ENCODE measurements around the gene SLAMF6.
"Not testable (repeated sequence)": the region's sequence is repeated elsewhere in the genome, so short reads cannot be mapped to it uniquely, and the experiment has no call there.

Gene SLAMF6

GRCh38 chr1:160522622-160523345 lies at the start of gene SLAMF6:
Gene SLAMF6 (minus strand): TSS chr1:160523255. CDS start chr1:160523192, 63 bp downstream.
- Histone ChIP-seq H3K27me3 (ENCODE audit: control insufficient read depth, insufficient read depth, low read length) (no peaks in the 10 kb centered on the region), H3K27ac (ENCODE audit: low read depth, low read length) (no peak within 1 kb of the TSS), H3K36me3 (ENCODE audit: control insufficient read depth, insufficient read depth, low read length) (no peaks in the 10 kb centered on the region), H3K9me3 (ENCODE audit: control insufficient read depth, insufficient read depth, low read depth, low read length) (no peaks in the 10 kb centered on the region; the same call in 1 of the 2 replicates), H3K4me3 (ENCODE audit: low read depth, low read length) (no peak within 1 kb of the TSS), H3K9ac (ENCODE audit: low read length) (no peak within 1 kb of the TSS), H3K4me1 (ENCODE audit: control insufficient read depth, insufficient read depth, low read length) (peaks cover 18% of the 10 kb centered on the region)

GRCh38 chr1:160570840-160571239 lies 47.8 kb upstream of the SLAMF6 start:
- H3K9ac ChIP-seq (ENCODE audit: low read length), result no peak overlapping the region
- no peaks in the 10 kb centered on the region for H3K27me3 ChIP-seq (ENCODE audit: control insufficient read depth, insufficient read depth, low read length)
- H3K4me1 ChIP-seq (ENCODE audit: control insufficient read depth, insufficient read depth, low read length), result no peaks in the 10 kb centered on the region
- H3K27ac ChIP-seq (ENCODE audit: low read depth, low read length), result no peak overlapping the region
- no peaks in the 10 kb centered on the region for H3K9me3 ChIP-seq (ENCODE audit: control insufficient read depth, insufficient read depth, low read depth, low read length)
- no peaks in the 10 kb centered on the region for H3K36me3 ChIP-seq (ENCODE audit: control insufficient read depth, insufficient read depth, low read length)
- no peak overlapping the region for H3K4me3 ChIP-seq (ENCODE audit: low read depth, low read length)

- Histone ChIP-seq H3K36me3 (ENCODE audit: control insufficient read depth, insufficient read depth, low read length) (no peaks in the 10 kb centered on the region), H3K9ac (ENCODE audit: low read length) (no peak overlapping the region), H3K27ac (ENCODE audit: low read depth, low read length) (no peak overlapping the region), H3K4me1 (ENCODE audit: control insufficient read depth, insufficient read depth, low read length) (no peaks in the 10 kb centered on the region), H3K4me3 (ENCODE audit: low read depth, low read length) (no peak overlapping the region), H3K27me3 (ENCODE audit: control insufficient read depth, insufficient read depth, low read length) (no peaks in the 10 kb centered on the region), H3K9me3 (ENCODE audit: control insufficient read depth, insufficient read depth, low read depth, low read length) (no peaks in the 10 kb centered on the region)
Observed at GRCh38 chr1:160569806-160570205, 46.8 kb upstream of the SLAMF6 start.

- H3K36me3 ChIP-seq (ENCODE audit: control insufficient read depth, insufficient read depth, low read length), result no peaks in the 10 kb centered on the region
- H3K4me1 ChIP-seq (ENCODE audit: control insufficient read depth, insufficient read depth, low read length), result no peaks in the 10 kb centered on the region
- H3K9me3 ChIP-seq (ENCODE audit: control insufficient read depth, insufficient read depth, low read depth, low read length), result peaks cover 4% of the 10 kb centered on the region; the same call in 1 of the 2 replicates
- no peak overlapping the region for H3K4me3 ChIP-seq (ENCODE audit: low read depth, low read length)
- no peaks in the 10 kb centered on the region for H3K27me3 ChIP-seq (ENCODE audit: control insufficient read depth, insufficient read depth, low read length)
- no peak overlapping the region for H3K27ac ChIP-seq (ENCODE audit: low read depth, low read length)
- H3K9ac ChIP-seq (ENCODE audit: low read length), result no peak overlapping the region
Observed at GRCh38 chr1:160567858-160568682, 45.0 kb upstream of the SLAMF6 start.

- H3K4me3 ChIP-seq (ENCODE audit: low read depth, low read length), result no peak overlapping the region
Observed at GRCh38 chr1:160567341-160567740, 44.3 kb upstream of the SLAMF6 start.

GRCh38 chr1:160565564-160565963 lies 42.5 kb upstream of the SLAMF6 start:
- Histone ChIP-seq H3K27me3 (ENCODE audit: control insufficient read depth, insufficient read depth, low read length) (no peaks in the 10 kb centered on the region), H3K4me1 (ENCODE audit: control insufficient read depth, insufficient read depth, low read length) (no peaks in the 10 kb centered on the region), H3K36me3 (ENCODE audit: control insufficient read depth, insufficient read depth, low read length) (no peaks in the 10 kb centered on the region), H3K9me3 (ENCODE audit: control insufficient read depth, insufficient read depth, low read depth, low read length) (peaks cover 8% of the 10 kb centered on the region), H3K4me3 (ENCODE audit: low read depth, low read length) (no peak overlapping the region), H3K27ac (ENCODE audit: low read depth, low read length) (no peak overlapping the region), H3K9ac (ENCODE audit: low read length) (no peak overlapping the region)

More at GRCh38 chr1:160567341-160567740, 44.3 kb upstream of the SLAMF6 start:
- H3K27me3 ChIP-seq (ENCODE audit: control insufficient read depth, insufficient read depth, low read length), result no peaks in the 10 kb centered on the region
- no peaks in the 10 kb centered on the region for H3K4me1 ChIP-seq (ENCODE audit: control insufficient read depth, insufficient read depth, low read length)
- H3K9ac ChIP-seq (ENCODE audit: low read length), result no peak overlapping the region
- peaks cover 8% of the 10 kb centered on the region for H3K9me3 ChIP-seq (ENCODE audit: control insufficient read depth, insufficient read depth, low read depth, low read length)
- no peaks in the 10 kb centered on the region for H3K36me3 ChIP-seq (ENCODE audit: control insufficient read depth, insufficient read depth, low read length)
- H3K27ac ChIP-seq (ENCODE audit: low read depth, low read length), result no peak overlapping the region

- not testable (repeated sequence) for H3K27me3 ChIP-seq (ENCODE audit: control insufficient read depth, insufficient read depth, low read length); H3K36me3 ChIP-seq (ENCODE audit: control insufficient read depth, insufficient read depth, low read length); H3K9ac ChIP-seq (ENCODE audit: low read length); H3K4me1 ChIP-seq (ENCODE audit: control insufficient read depth, insufficient read depth, low read length); H3K4me3 ChIP-seq (ENCODE audit: low read depth, low read length); H3K27ac ChIP-seq (ENCODE audit: low read depth, low read length)
- peaks cover 10% of the 10 kb centered on the region for H3K9me3 ChIP-seq (ENCODE audit: control insufficient read depth, insufficient read depth, low read depth, low read length)
Observed at GRCh38 chr1:160563230-160563629, 40.2 kb upstream of the SLAMF6 start.

GRCh38 chr1:160562745-160563144 lies 39.7 kb upstream of the SLAMF6 start:
- not testable (repeated sequence) for H3K9ac ChIP-seq (ENCODE audit: low read length); H3K4me1 ChIP-seq (ENCODE audit: control insufficient read depth, insufficient read depth, low read length); H3K27ac ChIP-seq (ENCODE audit: low read depth, low read length); H3K36me3 ChIP-seq (ENCODE audit: control insufficient read depth, insufficient read depth, low read length); H3K4me3 ChIP-seq (ENCODE audit: low read depth, low read length); H3K27me3 ChIP-seq (ENCODE audit: control insufficient read depth, insufficient read depth, low read length)
- peaks cover 10% of the 10 kb centered on the region for H3K9me3 ChIP-seq (ENCODE audit: control insufficient read depth, insufficient read depth, low read depth, low read length)

- Histone ChIP-seq H3K27me3 (ENCODE audit: control insufficient read depth, insufficient read depth, low read length) (no peaks in the 10 kb centered on the region), H3K36me3 (ENCODE audit: control insufficient read depth, insufficient read depth, low read length) (no peaks in the 10 kb centered on the region), H3K4me3 (ENCODE audit: low read depth, low read length) (no peak overlapping the region), H3K9ac (ENCODE audit: low read length) (no peak overlapping the region), H3K9me3 (ENCODE audit: control insufficient read depth, insufficient read depth, low read depth, low read length) (peaks cover 10% of the 10 kb centered on the region), H3K27ac (ENCODE audit: low read depth, low read length) (no peak overlapping the region), H3K4me1 (ENCODE audit: control insufficient read depth, insufficient read depth, low read length) (no peaks in the 10 kb centered on the region)
Observed at GRCh38 chr1:160560806-160561205, 37.8 kb upstream of the SLAMF6 start.

- no peak overlapping the region for H3K4me3 ChIP-seq (ENCODE audit: low read depth, low read length)
- peaks cover 10% of the 10 kb centered on the region for H3K9me3 ChIP-seq (ENCODE audit: control insufficient read depth, insufficient read depth, low read depth, low read length)
- no peak overlapping the region for H3K9ac ChIP-seq (ENCODE audit: low read length)
- no peak overlapping the region for H3K27ac ChIP-seq (ENCODE audit: low read depth, low read length)
- no peaks in the 10 kb centered on the region for H3K36me3 ChIP-seq (ENCODE audit: control insufficient read depth, insufficient read depth, low read length)
- H3K27me3 ChIP-seq (ENCODE audit: control insufficient read depth, insufficient read depth, low read length), result no peaks in the 10 kb centered on the region
- no peaks in the 10 kb centered on the region for H3K4me1 ChIP-seq (ENCODE audit: control insufficient read depth, insufficient read depth, low read length)
Observed at GRCh38 chr1:160560045-160560705, 37.1 kb upstream of the SLAMF6 start.

- not testable (repeated sequence) for H3K27me3 ChIP-seq (ENCODE audit: control insufficient read depth, insufficient read depth, low read length); H3K4me3 ChIP-seq (ENCODE audit: low read depth, low read length); H3K9ac ChIP-seq (ENCODE audit: low read length); H3K27ac ChIP-seq (ENCODE audit: low read depth, low read length); H3K36me3 ChIP-seq (ENCODE audit: control insufficient read depth, insufficient read depth, low read length); H3K4me1 ChIP-seq (ENCODE audit: control insufficient read depth, insufficient read depth, low read length)
- peaks cover 10% of the 10 kb centered on the region for H3K9me3 ChIP-seq (ENCODE audit: control insufficient read depth, insufficient read depth, low read depth, low read length)
Observed at GRCh38 chr1:160559437-160559836, 36.4 kb upstream of the SLAMF6 start.

Measured in HUES6 (cell line).